Measurements from ENCODE around the gene TMA7.

- no peak for TF ChIP-seq CTCF (conservative IDR thresholded peaks at IDR 0.05)
- TF ChIP-seq ZFX (IDR thresholded peaks at IDR 0.05): no peak
Observed at GRCh38 chr3:48423241-48423882, 16.7 kb upstream of the TMA7 start.

Measured in C4-2B (cell line).